ENCODE data around the gene ASIC3.

Gene ASIC3

GRCh38 chr7:151079199-151079910, 31.0 kb downstream of the ASIC3 start:
- DNase-seq (ENCODE audit: low read depth), result no peak
- peak overlapping the region; percentile 93 for H3K4me3 ChIP-seq (ENCODE audit: low read depth, low read length)
- no peak for TF ChIP-seq CTCF (IDR thresholded peaks at IDR 0.05; ENCODE audit: low read depth, low read length, missing control alignments)
- in situ Hi-C loops (cut with HindIII; ENCODE audit: low sequenced_read_pairs), result no loop called here

DNA sequence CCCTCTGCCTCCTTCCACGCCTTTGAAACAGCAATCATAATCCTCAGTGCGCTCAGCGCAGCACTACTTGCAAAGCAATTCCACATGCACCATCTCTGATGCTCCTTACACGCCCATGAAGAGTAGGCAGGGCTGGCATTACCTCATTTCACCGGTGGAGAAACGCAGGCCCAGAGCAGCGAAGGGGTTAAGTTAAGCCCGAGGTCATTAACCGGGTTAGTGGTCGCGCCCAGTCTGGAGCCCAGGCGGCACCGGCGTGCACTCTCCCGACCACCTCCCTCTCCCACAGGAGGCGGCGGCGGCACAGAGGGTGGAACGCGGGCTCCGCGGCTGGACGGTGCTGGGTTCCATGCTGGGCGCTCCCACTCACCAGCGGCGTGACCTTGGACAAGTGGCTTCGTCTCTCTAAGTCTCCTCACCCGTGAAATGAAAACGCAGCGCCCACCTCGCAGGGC, 31.8 kb downstream of the ASIC3 start:
- DNase-seq (ENCODE audit: low read depth), result no peak
- H3K4me3 ChIP-seq (ENCODE audit: low read depth, low read length), result peak overlapping the region; percentile 93
- in situ Hi-C loops (cut with HindIII; ENCODE audit: low sequenced_read_pairs), result no loop called here
- TF ChIP-seq CTCF (IDR thresholded peaks at IDR 0.05; ENCODE audit: low read depth, low read length, missing control alignments), result no peak

DNA sequence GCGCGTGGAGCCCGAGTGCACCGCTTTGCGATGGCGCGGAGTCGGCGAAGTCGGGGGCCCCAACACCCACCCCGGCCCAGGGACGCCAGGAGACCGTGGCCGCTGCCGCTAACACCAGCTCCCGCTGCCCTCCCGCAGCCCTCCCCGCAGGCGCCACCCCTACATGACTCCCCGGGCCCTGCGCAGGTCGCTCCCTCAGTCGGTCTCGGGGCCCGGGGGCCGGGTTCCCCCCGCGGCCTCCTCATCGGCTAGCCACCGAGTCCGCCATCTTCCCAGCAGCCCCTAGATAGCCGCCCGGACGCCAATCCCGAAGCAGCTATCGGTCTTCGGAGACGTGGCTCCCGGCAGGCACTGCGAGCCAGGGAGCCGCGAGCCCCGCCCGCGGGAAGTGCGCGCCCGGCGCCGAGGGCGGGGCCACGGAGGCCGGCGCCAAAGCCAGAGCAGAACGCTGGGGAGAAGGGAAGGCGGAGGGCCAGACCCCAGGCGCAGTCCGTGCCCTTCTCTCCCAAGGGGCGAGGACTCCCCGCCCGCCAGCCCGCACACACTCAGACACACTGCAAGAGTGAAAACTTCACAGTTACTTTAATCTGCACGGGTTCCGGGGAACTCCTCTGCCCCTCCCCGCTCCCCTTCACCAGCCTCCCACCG, 32.3 kb downstream of the ASIC3 start, which contains the start of gene FASTK:
Gene FASTK (minus strand): TSS at position 288 of the 648 bp plus-strand sequence. CDS start 43 bp downstream, at position 245.
- in situ Hi-C loops (cut with HindIII; ENCODE audit: low sequenced_read_pairs), result no loop called here
- DNase-seq (ENCODE audit: low read depth), result peak; percentile 72
- no peak for TF ChIP-seq CTCF (IDR thresholded peaks at IDR 0.05; ENCODE audit: low read depth, low read length, missing control alignments)
- H3K4me3 ChIP-seq (ENCODE audit: low read depth, low read length), result peak within 1 kb of the TSS; percentile 93

DNA sequence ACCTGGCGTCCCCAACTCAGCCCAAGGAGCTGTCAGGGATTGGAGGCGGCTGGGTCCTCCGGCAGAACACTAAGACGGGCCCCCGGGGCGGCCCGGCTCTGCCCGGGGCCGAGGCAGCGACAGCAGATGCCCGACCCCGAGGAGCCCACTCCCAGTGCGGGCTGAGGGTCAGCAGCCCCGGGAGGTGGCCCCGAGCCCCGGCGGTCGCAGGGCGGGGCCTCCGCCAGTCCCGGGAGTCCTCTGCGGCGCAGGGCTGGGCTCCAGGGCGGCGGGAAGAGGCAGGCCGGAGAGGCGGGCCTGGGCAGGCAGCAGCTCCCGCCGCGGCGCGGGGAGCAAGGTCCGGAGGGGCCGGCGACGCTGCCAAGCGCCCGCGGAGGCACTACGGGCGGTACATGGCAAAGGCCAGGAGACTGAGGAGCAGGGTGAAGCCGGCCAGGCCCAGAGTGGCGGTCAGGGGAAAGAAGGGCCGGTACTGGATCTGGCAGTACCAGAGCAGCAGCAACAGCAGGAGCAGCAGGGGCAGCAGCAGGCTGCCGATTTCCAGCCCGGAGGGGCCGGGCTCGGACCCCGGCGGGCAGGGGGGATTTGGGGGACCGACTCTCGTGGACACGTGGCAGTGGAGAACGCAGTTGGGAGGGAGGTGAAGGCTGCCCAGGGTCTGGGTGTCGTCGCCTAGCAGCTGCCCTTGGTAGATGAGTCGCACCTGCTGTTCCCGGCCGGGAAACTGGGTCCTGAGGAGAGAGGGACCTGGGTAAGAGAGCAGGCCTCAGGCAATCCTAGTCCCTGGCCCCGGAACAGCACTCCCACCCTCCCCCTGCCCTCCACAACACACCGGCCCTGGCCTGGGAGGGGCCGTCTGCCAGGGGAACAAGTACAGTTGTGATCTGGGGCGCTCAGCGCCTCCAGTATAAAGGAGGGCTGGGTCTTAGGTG, 33.1 kb downstream of the ASIC3 start:
- no peak for TF ChIP-seq CTCF (IDR thresholded peaks at IDR 0.05; ENCODE audit: low read depth, low read length, missing control alignments)
- in situ Hi-C loops (cut with HindIII; ENCODE audit: low sequenced_read_pairs), result no loop called here
- no peak for DNase-seq (ENCODE audit: low read depth)
- peak overlapping the region; percentile 93 for H3K4me3 ChIP-seq (ENCODE audit: low read depth, low read length)

- in situ Hi-C loops (cut with HindIII; ENCODE audit: low sequenced_read_pairs), result no loop called here
- H3K4me3 ChIP-seq (ENCODE audit: low read depth, low read length), result peak overlapping the region; percentile 93
- TF ChIP-seq CTCF (IDR thresholded peaks at IDR 0.05; ENCODE audit: low read depth, low read length, missing control alignments), result no peak
- DNase-seq (ENCODE audit: low read depth), result no peak
Measured at GRCh38 chr7:151082141-151083070, 34.1 kb downstream of the ASIC3 start.
